ENCODE measurements around the gene KIF18A. TPM values are rescaled to one million over a fixed set of nuclear protein-coding genes. Genes with fewer than 3 reads are reported as not detected.
"Not testable (repeated sequence)": the region's sequence is repeated elsewhere in the genome, so short reads cannot be mapped to it uniquely, and the experiment has no call there.

KIF18A gene
- total RNA-seq, 1 experiment from 2014 or later, result 20.8 TPM

GRCh38 chr11:28089378-28089777 is 18.6 kb downstream of the KIF18A start:
- H3K4me3 ChIP-seq (ENCODE audit: low read depth in 2 of 2, low read length in 2 of 2), result no peak overlapping the region
- BruUV-seq (replicated peaks), result no TSS peak
- no peaks in the 10 kb centered on the region for H3K9me3 ChIP-seq (ENCODE audit: control insufficient read depth, insufficient read depth, low read depth, low read length)
- H3K4me1 ChIP-seq (ENCODE audit: control insufficient read depth, insufficient read depth, low read length), result no peaks in the 10 kb centered on the region
- H3K27ac ChIP-seq (ENCODE audit: low read length), result no peak overlapping the region
- in situ Hi-C loops (cut with HindIII; ENCODE audit: low pct_unique_long_range_greater_than_20kb, low sequenced_read_pairs), result no loop called here
- DNase-seq (ENCODE audit: low read depth, low spot score) (no peak), ATAC-seq (no peak)
- no peaks in the 10 kb centered on the region for H3K27me3 ChIP-seq (ENCODE audit: control insufficient read depth, insufficient read depth, low read length)
- intact Hi-C loops (cut with micrococcal nuclease; ENCODE audit: unreplicated experiment), result no loop called here
- ChIA-PET POLR2A (no interaction called here), CTCF (no interaction called here)
- TF ChIP-seq POLR2AphosphoS5 (IDR thresholded peaks at IDR 0.05; ENCODE audit: low read depth, low read length) (no peak), SIN3A (IDR thresholded peaks at IDR 0.05; ENCODE audit: borderline replicate concordance, insufficient read depth, low read depth, low read length) (no peak), TCF7L2 (IDR thresholded peaks at IDR 0.05; ENCODE audit: low read depth, low read length) (no peak)
- TF ChIP-seq, protein P1, sequence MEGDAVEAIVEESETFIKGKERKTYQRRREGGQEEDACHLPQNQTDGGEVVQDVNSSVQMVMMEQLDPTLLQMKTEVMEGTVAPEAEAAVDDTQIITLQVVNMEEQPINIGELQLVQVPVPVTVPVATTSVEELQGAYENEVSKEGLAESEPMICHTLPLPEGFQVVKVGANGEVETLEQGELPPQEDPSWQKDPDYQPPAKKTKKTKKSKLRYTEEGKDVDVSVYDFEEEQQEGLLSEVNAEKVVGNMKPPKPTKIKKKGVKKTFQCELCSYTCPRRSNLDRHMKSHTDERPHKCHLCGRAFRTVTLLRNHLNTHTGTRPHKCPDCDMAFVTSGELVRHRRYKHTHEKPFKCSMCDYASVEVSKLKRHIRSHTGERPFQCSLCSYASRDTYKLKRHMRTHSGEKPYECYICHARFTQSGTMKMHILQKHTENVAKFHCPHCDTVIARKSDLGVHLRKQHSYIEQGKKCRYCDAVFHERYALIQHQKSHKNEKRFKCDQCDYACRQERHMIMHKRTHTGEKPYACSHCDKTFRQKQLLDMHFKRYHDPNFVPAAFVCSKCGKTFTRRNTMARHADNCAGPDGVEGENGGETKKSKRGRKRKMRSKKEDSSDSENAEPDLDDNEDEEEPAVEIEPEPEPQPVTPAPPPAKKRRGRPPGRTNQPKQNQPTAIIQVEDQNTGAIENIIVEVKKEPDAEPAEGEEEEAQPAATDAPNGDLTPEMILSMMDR (IDR thresholded peaks at IDR 0.05), result no peak
- TF ChIP-seq, protein P2, sequence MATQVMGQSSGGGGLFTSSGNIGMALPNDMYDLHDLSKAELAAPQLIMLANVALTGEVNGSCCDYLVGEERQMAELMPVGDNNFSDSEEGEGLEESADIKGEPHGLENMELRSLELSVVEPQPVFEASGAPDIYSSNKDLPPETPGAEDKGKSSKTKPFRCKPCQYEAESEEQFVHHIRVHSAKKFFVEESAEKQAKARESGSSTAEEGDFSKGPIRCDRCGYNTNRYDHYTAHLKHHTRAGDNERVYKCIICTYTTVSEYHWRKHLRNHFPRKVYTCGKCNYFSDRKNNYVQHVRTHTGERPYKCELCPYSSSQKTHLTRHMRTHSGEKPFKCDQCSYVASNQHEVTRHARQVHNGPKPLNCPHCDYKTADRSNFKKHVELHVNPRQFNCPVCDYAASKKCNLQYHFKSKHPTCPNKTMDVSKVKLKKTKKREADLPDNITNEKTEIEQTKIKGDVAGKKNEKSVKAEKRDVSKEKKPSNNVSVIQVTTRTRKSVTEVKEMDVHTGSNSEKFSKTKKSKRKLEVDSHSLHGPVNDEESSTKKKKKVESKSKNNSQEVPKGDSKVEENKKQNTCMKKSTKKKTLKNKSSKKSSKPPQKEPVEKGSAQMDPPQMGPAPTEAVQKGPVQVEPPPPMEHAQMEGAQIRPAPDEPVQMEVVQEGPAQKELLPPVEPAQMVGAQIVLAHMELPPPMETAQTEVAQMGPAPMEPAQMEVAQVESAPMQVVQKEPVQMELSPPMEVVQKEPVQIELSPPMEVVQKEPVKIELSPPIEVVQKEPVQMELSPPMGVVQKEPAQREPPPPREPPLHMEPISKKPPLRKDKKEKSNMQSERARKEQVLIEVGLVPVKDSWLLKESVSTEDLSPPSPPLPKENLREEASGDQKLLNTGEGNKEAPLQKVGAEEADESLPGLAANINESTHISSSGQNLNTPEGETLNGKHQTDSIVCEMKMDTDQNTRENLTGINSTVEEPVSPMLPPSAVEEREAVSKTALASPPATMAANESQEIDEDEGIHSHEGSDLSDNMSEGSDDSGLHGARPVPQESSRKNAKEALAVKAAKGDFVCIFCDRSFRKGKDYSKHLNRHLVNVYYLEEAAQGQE (IDR thresholded peaks at IDR 0.05; ENCODE audit: insufficient read depth in 1 of 2, low read depth in 2 of 2, low read length in 1 of 2), result no peak
- H3K36me3 ChIP-seq (ENCODE audit: control insufficient read depth, insufficient read depth, low read length), result peaks cover 19% of the 10 kb centered on the region; the same call in 1 of the 2 replicates

DNA sequence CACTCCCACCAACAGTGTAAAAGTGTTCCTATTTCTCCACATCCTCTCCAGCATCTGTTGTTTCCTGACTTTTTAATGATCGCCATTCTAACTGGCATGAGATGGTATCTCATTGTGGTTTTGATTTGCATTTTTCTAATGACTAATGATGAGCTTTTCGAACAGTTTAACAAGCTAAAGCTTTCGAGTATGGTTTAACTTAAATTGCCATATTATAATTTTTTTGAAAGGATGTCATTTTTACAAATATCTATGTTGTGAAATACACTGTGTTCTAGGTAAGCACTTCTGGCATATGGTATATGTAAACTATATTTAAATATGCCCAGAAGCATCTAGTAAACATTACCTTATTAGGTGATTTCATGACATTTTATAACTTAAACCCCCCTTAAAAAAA is 20.3 kb downstream of the KIF18A start:
- POLR2A ChIA-PET; ATAC-seq; H3K27me3 ChIP-seq (ENCODE audit: control insufficient read depth, insufficient read depth, low read length); H3K4me1 ChIP-seq (ENCODE audit: control insufficient read depth, insufficient read depth, low read length); intact Hi-C loops (cut with micrococcal nuclease; ENCODE audit: unreplicated experiment); CTCF ChIA-PET; BruUV-seq (replicated peaks); H3K27ac ChIP-seq (ENCODE audit: low read length); H3K9me3 ChIP-seq (ENCODE audit: control insufficient read depth, insufficient read depth, low read depth, low read length); in situ Hi-C loops (cut with HindIII; ENCODE audit: low pct_unique_long_range_greater_than_20kb, low sequenced_read_pairs); H3K4me3 ChIP-seq (ENCODE audit: low read depth in 2 of 2, low read length in 2 of 2); DNase-seq (ENCODE audit: low read depth, low spot score): not testable (repeated sequence)
- peaks cover 24% of the 10 kb centered on the region; the same call in 1 of the 2 replicates for H3K36me3 ChIP-seq (ENCODE audit: control insufficient read depth, insufficient read depth, low read length)

- ATAC-seq; POLR2A ChIA-PET; CTCF ChIA-PET; H3K4me1 ChIP-seq (ENCODE audit: control insufficient read depth, insufficient read depth, low read length); H3K4me3 ChIP-seq (ENCODE audit: low read depth in 2 of 2, low read length in 2 of 2); H3K27ac ChIP-seq (ENCODE audit: low read length); BruUV-seq (replicated peaks); H3K9me3 ChIP-seq (ENCODE audit: control insufficient read depth, insufficient read depth, low read depth, low read length); DNase-seq (ENCODE audit: low read depth, low spot score); in situ Hi-C loops (cut with HindIII; ENCODE audit: low pct_unique_long_range_greater_than_20kb, low sequenced_read_pairs); intact Hi-C loops (cut with micrococcal nuclease; ENCODE audit: unreplicated experiment); H3K27me3 ChIP-seq (ENCODE audit: control insufficient read depth, insufficient read depth, low read length): not testable (repeated sequence)
- H3K36me3 ChIP-seq (ENCODE audit: control insufficient read depth, insufficient read depth, low read length), result peaks cover 29% of the 10 kb centered on the region; the same call in 1 of the 2 replicates
Observed at GRCh38 chr11:28087192-28087591, 20.8 kb downstream of the KIF18A start.

Data from Panc1 (cell line).